Endothelial cell of umbilical vein (primary cell): ENCODE measurements around the gene COX7A2. TPM values are rescaled to one million over a fixed set of nuclear protein-coding genes. Genes with fewer than 3 reads are reported as not detected.

Experiments used
- BruUV-seq: library from RNA; stranded (reverse); fragments of 400-500 nt; replicated peaks from 2 replicates; lab custom pipeline; 2021; lab: Mats Ljungman, UMichigan
- CTCF ChIA-PET: fragments of 300-600, 350-600 bp; sonication (Branson Sonifier 250); formaldehyde crosslinking; loops from one replicate; lab custom pipeline; 2021; ENCODE audit warnings: antibody characterized with exemption, inconsistent platforms; lab: Charles Lee
- POLR2A ChIA-PET: fragments of 300-600, 350-600 bp; sonication (Branson Sonifier 250); formaldehyde crosslinking; loops from one replicate; lab custom pipeline; 2021; ENCODE audit warnings: antibody characterized with exemption, inconsistent platforms; lab: Charles Lee
- DNase-seq: peaks from one replicate; pipeline ENCODE4 v3.0.0-alpha.2; 2011; ENCODE audit warnings: low read depth, low spot score
- FAIRE-seq: peaks from 2 replicates; lab custom pipeline; 2011; peaks lifted over from hg19 to GRCh38; lab: Jason Lieb, UNC
- H2AFZ ChIP-seq: 2 replicates; pipeline ENCODE4 v1.6.0; 2012; ENCODE audit warnings: low read depth, low read length, control low read depth, inconsistent platforms
- H3K27ac ChIP-seq: 2 replicates; pipeline ENCODE4 v1.5.1; 2011; ENCODE audit warnings: low read depth, mild to moderate bottlenecking, control low read depth, low read length, moderate library complexity; ENCODE audit not compliant: insufficient read depth
- H3K27me3 ChIP-seq, 2 experiments: 2 replicates each; pipeline versions ENCODE4 v1.6.0 to v1.6.1; 2011; ENCODE audit warnings: low read length in 2 of 2, mixed read lengths in 1 of 2; ENCODE audit not compliant: control insufficient read depth in 2 of 2, insufficient read depth in 2 of 2
- H3K36me3 ChIP-seq, 2 experiments: 2 replicates in 1 of 2; 3 replicates in 1 of 2; pipeline ENCODE4 v1.5.1; 2011; ENCODE audit warnings: low read length in 2 of 2, mild to moderate bottlenecking in 1 of 2, moderate library complexity in 1 of 2; ENCODE audit not compliant: control insufficient read depth in 2 of 2, insufficient read depth in 2 of 2; ENCODE audit errors: extremely low read depth in 1 of 2
- H3K4me1 ChIP-seq: 3 replicates; pipeline ENCODE4 v1.5.1; 2011; ENCODE audit warnings: mild to moderate bottlenecking, low read length; ENCODE audit not compliant: control insufficient read depth, insufficient read depth; ENCODE audit errors: extremely low read depth
- H3K4me2 ChIP-seq: 2 replicates; pipeline ENCODE4 v1.6.1; 2011; ENCODE audit warnings: low read length, control low read depth, mixed read lengths; ENCODE audit not compliant: insufficient read depth
- H3K4me3 ChIP-seq, 3 experiments: fragments of 200-600 bp in 1 of 3; sonication (generic), shearing (Covaris generic) in 1 of 3; replicated peaks in 1 of 3; 2 replicates each; pipeline ENCODE4 v1.5.1; 2011 to 2016; ENCODE audit warnings: control low read depth in 3 of 3, low read length in 3 of 3, mild to moderate bottlenecking in 2 of 3, inconsistent platforms in 1 of 3, low read depth in 1 of 3, moderate library complexity in 1 of 3; ENCODE audit not compliant: insufficient read depth in 1 of 3
- H3K79me2 ChIP-seq: 2 replicates; pipeline ENCODE4 v1.6.0; 2012; ENCODE audit warnings: low read length, inconsistent platforms; ENCODE audit not compliant: control insufficient read depth, insufficient read depth
- H3K9ac ChIP-seq: replicated peaks from 2 replicates; pipeline ENCODE3; 2011; ENCODE audit warnings: low read length, control low read depth; ENCODE audit not compliant: insufficient read depth; ENCODE audit errors: extremely low read depth
- H3K9me1 ChIP-seq: replicated peaks from 3 replicates; pipeline ENCODE4 v1.6.0; 2011; ENCODE audit warnings: mild to moderate bottlenecking, low read length; ENCODE audit not compliant: control insufficient read depth, insufficient read depth; ENCODE audit errors: extremely low read depth
- H3K9me3 ChIP-seq: replicated peaks from 2 replicates; pipeline ENCODE4 v1.5.1; 2012; ENCODE audit warnings: low read length, inconsistent platforms; ENCODE audit not compliant: control insufficient read depth, insufficient read depth
- H4K20me1 ChIP-seq: replicated peaks from 2 replicates; pipeline ENCODE3; 2011; ENCODE audit warnings: mild to moderate bottlenecking, low read length; ENCODE audit not compliant: control insufficient read depth, insufficient read depth; ENCODE audit errors: extremely low read depth
- EZH2 ChIP-seq: IDR thresholded peaks from 2 replicates; pipeline ENCODE4 v1.6.1; 2012; ENCODE audit warnings: borderline replicate concordance, low read depth, mild to moderate bottlenecking, moderate library complexity, low read length, inconsistent platforms; ENCODE audit not compliant: severe bottlenecking
- FOS ChIP-seq: IDR thresholded peaks from 2 replicates; pipeline ENCODE4 v1.6.1; 2011; ENCODE audit warnings: mild to moderate bottlenecking, low read length, moderate library complexity, borderline replicate concordance; ENCODE audit not compliant: insufficient read depth
- GATA2 ChIP-seq: IDR thresholded peaks from 2 replicates; pipeline ENCODE4 v1.7.0; 2011; ENCODE audit warnings: low read depth, mild to moderate bottlenecking, moderate library complexity, mixed read lengths, low read length; ENCODE audit not compliant: insufficient read length, insufficient read depth
- JUN ChIP-seq: IDR thresholded peaks from 2 replicates; pipeline ENCODE4 v1.6.1; 2011; ENCODE audit warnings: borderline replicate concordance, low read depth; ENCODE audit not compliant: insufficient read length, insufficient read depth
- MYC ChIP-seq: IDR thresholded peaks from one replicate; pipeline ENCODE4 v1.6.1; 2011; ENCODE audit warnings: mild to moderate bottlenecking, low read depth, low read length
- POLR2A ChIP-seq: IDR thresholded peaks from 2 replicates; pipeline ENCODE4 v1.6.1; 2012; ENCODE audit warnings: low read depth, mild to moderate bottlenecking, control low read depth, low read length
- POLR2AphosphoS5 ChIP-seq: IDR thresholded peaks from 2 replicates; pipeline ENCODE4 v1.6.1; 2012; ENCODE audit warnings: low read depth, mild to moderate bottlenecking, control low read depth, low read length, moderate library complexity; ENCODE audit not compliant: insufficient read depth
- dilution Hi-C: fragments of 300-500 bp; cut with MboI; formaldehyde crosslinking; loops from one replicate; pipeline ENCODE4 v1.15.0; 2019; ENCODE audit warnings: low sequenced_read_pairs; ENCODE audit not compliant: extremely low pct_ligation_motif_present
- intact Hi-C: fragments of 100-400 bp; cut with micrococcal nuclease; formaldehyde crosslinking; loops from one replicate; pipeline ENCODE4 v1.10.0; 2022
- polyA plus RNA-seq, 4 experiments: library from polyadenylated mRNA; depleted of rRNA in 3 of 4; stranded (reverse) in 3 of 4; unstranded in 1 of 4; fragments of >200 nt; gene quantifications; 2 replicates each; pipeline versions ENCODE4 v1.2.1 to v1.2.3, GENCODE V29; 2011 to 2012; ENCODE audit warnings: missing spikeins in 1 of 4
- total RNA-seq: library from RNA; stranded (reverse); gene quantifications from 2 replicates; pipeline ENCODE4 v1.2.3, GENCODE V29; 2021
- TF ChIP-seq, protein P1 (sequence below): IDR thresholded peaks from 2 replicates; pipeline ENCODE4 v1.6.1; 2011; ENCODE audit not compliant: insufficient read depth, insufficient read length
- TF ChIP-seq, protein P2 (sequence below), 2 donors: IDR thresholded peaks; 1 replicate in 1 of 2; 2 replicates in 1 of 2; pipeline ENCODE4 v1.5.1; 2011; ENCODE audit warnings: low read length in 2 of 2, mild to moderate bottlenecking in 2 of 2, moderate library complexity in 2 of 2, control low read depth in 1 of 2, inconsistent platforms in 1 of 2, low read depth in 1 of 2; ENCODE audit not compliant: insufficient read depth in 1 of 2; ENCODE audit errors: extremely low read depth in 1 of 2

COX7A2 gene
- total and polyA plus RNA-seq, 2 donors (not counting 3 experiments of a cell fraction or from before 2014, with no cell fraction given) = 254 to 426 TPM

DNA sequence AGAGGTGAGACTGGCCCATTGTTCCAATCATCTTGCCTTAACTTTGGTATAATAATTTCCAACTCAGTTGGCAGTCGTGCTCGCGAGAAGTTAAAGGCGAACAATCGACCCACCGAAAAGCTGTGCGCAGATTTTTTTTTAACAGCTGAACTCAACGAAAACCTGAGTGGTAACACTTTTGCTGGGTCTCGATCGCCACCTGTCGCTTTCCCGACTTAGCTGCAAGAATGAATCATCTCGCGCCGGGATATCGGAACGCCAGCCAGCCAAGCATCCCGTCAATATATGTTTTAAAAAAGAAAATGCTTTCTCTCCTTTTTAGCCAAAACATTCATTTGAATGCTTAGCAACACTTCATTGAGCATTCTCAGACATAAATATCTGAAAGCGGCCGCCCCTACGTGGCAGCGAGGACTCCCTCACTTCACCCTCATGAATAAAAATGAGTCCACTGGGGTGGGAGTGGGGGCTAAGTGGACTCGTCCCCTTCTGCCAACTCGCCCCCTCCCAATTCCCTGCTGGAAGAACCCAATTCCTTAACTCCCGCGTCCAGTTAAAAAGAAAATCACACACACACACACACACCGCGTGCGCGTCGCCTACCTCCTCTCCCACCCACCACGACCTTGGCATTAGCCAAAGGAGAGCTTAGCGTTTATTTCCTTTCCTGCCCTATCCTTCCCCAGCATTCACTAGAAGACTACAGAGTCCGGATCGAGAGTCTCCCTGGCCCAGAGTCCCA is 39.2 kb downstream of the COX7A2 start:
- Histone ChIP-seq H3K9me1 (no peaks in the 10 kb centered on the region), H3K4me2 (peak overlapping the region; percentile 95), H4K20me1 (no peaks in the 10 kb centered on the region), H3K36me3 (no peaks in the 10 kb centered on the region), H3K9me3 (no peaks in the 10 kb centered on the region), H2AFZ (peak overlapping the region; percentile 17), H3K9ac (peak overlapping the region; percentile 71), H3K27ac (no peak overlapping the region), H3K4me1 (peaks cover 31% of the 10 kb centered on the region), H3K79me2 (no peaks in the 10 kb centered on the region), H3K4me3 (peak overlapping the region; percentile 34 to 76 (median 59)), H3K27me3 (peaks cover 9 to 13% of the 10 kb centered on the region in 2 experiments)
- no TSS peak for BruUV-seq
- TF ChIP-seq POLR2A = peak; percentile 6
- TF ChIP-seq, protein P1, sequence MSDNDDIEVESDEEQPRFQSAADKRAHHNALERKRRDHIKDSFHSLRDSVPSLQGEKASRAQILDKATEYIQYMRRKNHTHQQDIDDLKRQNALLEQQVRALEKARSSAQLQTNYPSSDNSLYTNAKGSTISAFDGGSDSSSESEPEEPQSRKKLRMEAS = no peak
- TF ChIP-seq FOS = peak; percentile 87
- peak; percentile 22 for TF ChIP-seq EZH2
- TF ChIP-seq MYC = no peak
- TF ChIP-seq, protein P2, sequence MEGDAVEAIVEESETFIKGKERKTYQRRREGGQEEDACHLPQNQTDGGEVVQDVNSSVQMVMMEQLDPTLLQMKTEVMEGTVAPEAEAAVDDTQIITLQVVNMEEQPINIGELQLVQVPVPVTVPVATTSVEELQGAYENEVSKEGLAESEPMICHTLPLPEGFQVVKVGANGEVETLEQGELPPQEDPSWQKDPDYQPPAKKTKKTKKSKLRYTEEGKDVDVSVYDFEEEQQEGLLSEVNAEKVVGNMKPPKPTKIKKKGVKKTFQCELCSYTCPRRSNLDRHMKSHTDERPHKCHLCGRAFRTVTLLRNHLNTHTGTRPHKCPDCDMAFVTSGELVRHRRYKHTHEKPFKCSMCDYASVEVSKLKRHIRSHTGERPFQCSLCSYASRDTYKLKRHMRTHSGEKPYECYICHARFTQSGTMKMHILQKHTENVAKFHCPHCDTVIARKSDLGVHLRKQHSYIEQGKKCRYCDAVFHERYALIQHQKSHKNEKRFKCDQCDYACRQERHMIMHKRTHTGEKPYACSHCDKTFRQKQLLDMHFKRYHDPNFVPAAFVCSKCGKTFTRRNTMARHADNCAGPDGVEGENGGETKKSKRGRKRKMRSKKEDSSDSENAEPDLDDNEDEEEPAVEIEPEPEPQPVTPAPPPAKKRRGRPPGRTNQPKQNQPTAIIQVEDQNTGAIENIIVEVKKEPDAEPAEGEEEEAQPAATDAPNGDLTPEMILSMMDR (IDR thresholded peaks at IDR 0.05; ENCODE audit: extremely low read depth in 1 of 2, insufficient read depth in 1 of 2, low read depth in 1 of 2, low read length in 2 of 2) = peak; percentile 78 to 85
- no peak for TF ChIP-seq GATA2
- peak; percentile 46 for TF ChIP-seq JUN
- TF ChIP-seq POLR2AphosphoS5 = no peak
- DNase-seq (peak; percentile 90), FAIRE-seq (peak; percentile 97)
- POLR2A ChIA-PET = no interaction called here
- CTCF ChIA-PET = interaction anchor here (0.6 to 12.5 kb wide), 59 partner anchors 9 to 1529 kb away, joined by 3 to 393 read pairs (median 4); no protein-coding TSS in a partner anchor
- dilution Hi-C loops = no loop called here
- intact Hi-C loops = loop anchor here (1.0 to 10.0 kb wide), 12 partner anchors 106 to 1234 kb away; no protein-coding TSS in a partner anchor
